ENCODE results near the gene VAMP3.

DNA sequence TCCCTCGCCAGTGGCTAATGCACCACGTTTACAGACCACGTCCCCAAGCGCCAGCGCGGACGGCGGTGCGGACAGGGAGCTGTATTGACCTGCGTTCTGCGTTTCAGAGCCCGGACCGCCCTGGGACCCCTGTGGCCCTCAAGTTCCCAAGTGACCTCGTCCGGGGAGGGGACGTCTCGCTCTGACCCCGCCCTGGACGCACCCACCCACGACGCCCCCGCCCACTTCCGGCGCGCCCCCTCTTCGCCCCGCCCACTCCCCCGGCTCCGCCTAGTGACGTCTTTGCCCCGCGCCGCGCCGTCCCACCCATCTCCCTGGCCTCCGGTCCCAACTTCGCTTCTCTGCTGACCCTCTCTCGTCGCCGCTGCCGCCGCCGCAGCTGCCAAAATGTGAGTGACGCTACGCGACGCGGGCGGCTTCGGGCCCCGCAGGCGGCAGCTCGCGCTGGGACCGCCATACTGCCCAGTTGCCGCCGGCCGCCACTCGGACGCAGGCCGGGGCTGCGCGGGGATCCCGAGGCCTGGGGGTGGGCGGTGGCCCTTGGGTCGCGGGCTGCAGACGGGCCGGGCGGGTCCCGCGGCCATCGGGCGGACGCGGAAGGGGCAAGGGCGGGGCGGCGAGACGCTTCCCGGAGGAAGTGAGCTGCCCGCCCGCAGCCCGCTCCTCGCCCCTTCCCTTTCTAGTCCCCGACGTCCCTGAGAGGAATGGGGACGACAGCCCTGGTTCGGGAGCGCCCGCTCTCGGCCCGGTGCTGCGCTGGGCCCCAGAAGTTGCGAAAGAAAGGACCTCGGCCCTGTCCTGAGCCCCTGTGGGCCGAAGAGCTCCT lies at the start of gene VAMP3:
- TF ChIP-seq, protein P1, sequence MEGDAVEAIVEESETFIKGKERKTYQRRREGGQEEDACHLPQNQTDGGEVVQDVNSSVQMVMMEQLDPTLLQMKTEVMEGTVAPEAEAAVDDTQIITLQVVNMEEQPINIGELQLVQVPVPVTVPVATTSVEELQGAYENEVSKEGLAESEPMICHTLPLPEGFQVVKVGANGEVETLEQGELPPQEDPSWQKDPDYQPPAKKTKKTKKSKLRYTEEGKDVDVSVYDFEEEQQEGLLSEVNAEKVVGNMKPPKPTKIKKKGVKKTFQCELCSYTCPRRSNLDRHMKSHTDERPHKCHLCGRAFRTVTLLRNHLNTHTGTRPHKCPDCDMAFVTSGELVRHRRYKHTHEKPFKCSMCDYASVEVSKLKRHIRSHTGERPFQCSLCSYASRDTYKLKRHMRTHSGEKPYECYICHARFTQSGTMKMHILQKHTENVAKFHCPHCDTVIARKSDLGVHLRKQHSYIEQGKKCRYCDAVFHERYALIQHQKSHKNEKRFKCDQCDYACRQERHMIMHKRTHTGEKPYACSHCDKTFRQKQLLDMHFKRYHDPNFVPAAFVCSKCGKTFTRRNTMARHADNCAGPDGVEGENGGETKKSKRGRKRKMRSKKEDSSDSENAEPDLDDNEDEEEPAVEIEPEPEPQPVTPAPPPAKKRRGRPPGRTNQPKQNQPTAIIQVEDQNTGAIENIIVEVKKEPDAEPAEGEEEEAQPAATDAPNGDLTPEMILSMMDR (IDR thresholded peaks at IDR 0.05): no peak
- peak in 1 of 2 donors; percentile 75 for TF ChIP-seq POLR2A (IDR thresholded peaks at IDR 0.05)

Data from thyroid gland (tissue), 4 donors.